HG03064 (cell line): ENCODE measurements around the gene FKBP14.
"Not testable (repeated sequence)": the region's sequence is repeated elsewhere in the genome, so short reads cannot be mapped to it uniquely, and the experiment has no call there.

Source experiments
- ATAC-seq: cut with Tn5 transposase; IDR thresholded peaks from one replicate; pipeline ENCODE4 v1.9.1; 2021; ENCODE audit warnings: low read depth; ENCODE audit not compliant: unreplicated experiment

Gene FKBP14, protein sequence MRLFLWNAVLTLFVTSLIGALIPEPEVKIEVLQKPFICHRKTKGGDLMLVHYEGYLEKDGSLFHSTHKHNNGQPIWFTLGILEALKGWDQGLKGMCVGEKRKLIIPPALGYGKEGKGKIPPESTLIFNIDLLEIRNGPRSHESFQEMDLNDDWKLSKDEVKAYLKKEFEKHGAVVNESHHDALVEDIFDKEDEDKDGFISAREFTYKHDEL

DNA sequence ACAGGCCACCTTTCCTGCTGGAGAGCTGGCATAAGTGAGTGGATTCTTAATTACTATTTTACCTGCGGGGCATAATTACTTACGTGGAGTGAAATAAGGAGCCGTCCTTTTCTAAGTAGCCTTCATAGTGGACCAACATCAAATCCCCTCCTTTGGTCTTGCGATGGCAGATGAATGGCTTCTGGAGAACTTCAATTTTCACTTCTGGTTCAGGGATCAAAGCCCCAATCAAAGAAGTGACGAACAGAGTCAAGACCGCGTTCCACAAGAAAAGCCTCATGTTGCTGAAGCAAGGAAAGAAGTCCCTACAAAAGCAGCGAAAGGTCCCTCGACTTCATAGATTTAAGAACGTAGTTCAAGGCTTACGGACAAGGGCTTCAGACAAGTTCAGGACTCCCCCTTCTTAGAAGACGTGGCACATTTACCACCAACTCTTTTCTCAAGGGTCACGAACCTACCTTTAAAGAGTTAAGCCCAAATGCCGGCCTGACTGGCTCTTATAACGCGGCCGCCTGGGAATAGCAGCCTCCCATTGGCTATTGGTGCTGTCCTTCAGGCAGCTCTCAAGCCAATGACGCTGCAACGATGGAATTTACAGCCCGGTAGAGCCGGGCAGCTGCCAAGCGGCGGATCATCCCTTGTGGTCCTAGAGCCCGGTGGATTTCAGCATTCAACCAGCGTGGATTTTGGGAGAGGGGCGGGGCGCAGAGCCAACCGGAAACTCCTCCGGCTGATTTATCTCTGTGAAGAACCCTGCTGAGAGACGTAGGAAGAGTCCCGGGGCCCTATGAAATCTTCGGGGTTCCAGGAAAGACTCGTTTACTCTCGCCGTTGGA is at the start of gene FKBP14:
FKBP14 (minus strand) TSS at position 474 of the 836 bp plus-strand sequence; CDS start at position 280, 194 bp downstream.
- ATAC-seq = peak; percentile 66

DNA sequence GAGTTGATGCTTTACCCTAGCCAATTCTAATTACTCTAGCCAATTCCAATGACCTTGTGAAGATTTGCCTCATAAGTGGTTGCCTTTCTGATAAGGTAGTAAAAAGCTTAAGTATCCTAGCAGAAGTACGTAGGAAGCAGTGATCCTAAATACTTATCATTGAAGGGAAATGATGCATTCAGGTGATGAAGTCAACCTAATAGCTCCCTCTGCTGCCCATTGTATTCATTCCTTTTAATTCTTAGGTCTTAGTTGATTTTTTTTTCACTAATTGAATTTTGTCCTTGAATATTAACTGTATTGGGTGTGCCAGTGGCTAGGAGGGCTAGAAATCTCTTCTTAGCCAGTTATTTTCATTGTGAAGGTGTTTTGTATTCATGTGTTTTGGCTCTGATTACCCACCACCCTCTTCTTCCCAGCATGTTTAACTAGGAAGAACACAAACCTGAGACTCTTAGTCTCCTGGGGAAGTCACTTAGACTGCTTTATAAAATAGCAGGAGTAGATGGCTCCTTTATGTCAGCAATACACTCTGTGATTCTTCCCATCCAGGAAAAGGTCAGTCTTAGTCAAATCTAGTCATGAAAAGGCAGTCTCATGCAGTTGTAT is 48.0 kb upstream of the FKBP14 start:
- no peak for ATAC-seq

DNA sequence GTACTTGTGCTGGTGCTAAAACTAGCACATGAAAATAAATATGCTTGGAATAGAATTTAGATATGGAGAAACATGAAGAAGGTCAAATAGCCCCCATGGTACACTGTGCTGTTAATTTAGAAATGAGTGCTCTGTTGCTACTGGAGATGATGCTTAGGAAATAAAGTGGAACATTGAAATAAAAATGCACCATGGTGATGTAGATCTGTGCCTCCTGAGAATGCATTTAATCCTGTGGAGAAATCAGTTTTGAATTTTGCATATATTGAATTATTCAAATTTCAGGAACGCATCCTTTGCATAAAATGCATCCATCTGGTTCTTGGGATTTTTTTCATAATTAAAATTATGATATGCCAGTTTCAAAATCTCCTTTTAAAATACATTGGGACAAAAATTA is 46.2 kb upstream of the FKBP14 start:
- no peak for ATAC-seq

DNA sequence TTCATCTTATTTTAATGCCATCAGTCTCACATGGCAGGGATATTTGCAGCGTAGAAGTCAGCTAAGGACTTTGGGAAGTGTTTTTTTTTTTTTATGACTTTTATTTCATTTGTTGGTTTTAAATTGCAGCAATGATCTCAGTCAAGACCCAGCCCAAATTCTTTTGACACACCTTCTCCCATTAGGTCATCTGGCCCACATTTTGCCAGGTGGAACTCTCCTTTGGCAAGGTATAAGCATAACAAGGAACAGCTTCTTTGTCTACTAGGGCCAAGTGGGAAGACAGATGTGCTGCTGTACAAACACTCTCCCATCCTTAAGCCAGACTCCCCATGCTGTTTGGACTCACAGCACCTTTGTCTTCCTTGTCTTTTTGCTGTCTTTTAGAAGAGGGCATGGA is 43.5 kb upstream of the FKBP14 start:
- no peak for ATAC-seq

DNA sequence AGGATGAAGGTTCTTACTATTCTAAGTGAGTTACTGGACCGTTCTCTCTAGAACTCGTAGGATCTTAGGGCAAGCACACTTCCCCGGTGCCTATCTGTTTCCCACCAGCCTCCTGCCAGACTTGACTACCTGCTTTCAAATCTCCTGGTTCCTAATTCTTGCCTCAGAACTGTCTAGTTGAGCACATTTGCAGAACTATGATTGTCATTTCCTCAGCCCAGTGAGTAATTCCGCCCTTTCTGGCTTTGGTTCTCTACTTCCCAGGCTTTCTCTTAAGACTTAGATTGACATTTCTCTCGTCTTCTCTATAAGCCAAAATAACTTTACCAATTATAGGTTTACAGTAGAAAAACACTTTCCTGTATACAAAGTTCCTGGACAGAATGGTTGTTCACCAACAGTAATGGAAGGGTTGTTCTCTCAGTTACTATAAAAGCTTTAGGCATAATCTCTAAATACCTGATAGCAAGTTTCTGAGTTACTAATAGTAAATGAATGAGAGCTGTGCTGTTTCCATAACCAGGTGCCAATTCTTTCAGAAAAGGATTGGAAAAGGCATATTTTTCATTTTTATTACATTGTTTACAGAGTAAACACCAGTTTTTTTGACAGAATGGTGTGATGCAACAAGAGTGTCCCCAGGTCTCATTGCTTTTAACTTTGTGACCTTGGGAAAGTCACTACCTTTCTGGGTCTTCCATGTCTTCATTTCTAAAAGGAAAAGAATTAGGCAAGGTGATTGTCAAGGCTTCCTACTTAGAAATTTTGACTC is 42.8 kb upstream of the FKBP14 start:
- ATAC-seq = no peak

DNA sequence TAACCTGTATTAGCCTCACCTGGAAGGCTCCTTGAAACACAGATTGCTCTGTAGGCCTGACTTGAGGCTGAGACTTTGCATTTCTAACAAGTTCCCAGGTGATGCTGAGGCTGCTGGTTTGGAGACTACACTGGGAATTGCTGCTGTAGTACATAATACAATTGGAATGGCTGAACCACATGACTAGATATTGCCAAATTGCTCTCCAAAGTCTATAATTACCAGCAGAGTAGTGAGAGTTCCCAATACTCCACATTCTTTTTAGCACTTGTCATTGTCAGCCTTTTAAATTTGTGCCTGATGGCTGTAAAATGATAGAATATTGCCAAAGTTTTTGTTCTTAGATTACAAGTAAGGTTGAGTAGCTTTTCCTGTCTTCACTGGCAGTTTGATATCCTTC is 41.6 kb upstream of the FKBP14 start:
- no peak for ATAC-seq

DNA sequence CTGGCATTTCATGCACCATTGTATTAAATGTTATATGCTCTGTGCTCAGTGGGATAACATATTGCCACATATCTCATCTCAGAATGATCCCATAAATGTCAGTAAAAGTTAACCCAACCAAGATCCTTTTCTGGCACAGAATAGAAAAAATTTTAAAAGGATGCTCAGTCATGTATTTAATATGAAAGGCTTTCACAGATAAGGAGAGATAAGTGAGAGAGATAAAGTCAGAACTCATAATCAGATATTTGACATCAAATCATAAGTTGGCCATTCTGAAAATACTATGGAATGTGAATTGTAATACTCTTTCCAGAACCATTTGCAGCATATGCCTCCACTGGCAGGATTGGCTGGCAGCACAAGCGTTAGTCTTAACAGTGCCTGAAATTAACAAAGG is 40.2 kb upstream of the FKBP14 start:
- ATAC-seq = no peak

DNA sequence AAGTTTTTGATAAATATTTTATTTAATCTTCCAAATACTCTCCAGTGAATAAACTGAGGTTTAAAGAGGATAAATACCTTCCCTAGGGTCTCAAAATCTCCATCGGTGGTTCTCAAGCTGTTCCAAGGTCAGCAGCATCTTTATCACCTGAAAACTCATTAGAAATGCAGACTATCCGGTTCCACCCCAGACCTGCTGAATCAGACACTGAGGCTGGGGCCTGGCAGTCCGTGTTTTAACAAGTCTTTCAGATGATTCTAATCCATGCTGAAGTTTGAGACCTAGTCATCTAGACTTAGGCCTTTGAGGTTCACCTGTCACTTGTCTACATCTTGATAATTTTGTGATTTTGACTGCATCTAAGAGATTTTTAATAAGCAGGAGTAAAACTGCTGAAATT is 39.2 kb upstream of the FKBP14 start:
- no peak for ATAC-seq

DNA sequence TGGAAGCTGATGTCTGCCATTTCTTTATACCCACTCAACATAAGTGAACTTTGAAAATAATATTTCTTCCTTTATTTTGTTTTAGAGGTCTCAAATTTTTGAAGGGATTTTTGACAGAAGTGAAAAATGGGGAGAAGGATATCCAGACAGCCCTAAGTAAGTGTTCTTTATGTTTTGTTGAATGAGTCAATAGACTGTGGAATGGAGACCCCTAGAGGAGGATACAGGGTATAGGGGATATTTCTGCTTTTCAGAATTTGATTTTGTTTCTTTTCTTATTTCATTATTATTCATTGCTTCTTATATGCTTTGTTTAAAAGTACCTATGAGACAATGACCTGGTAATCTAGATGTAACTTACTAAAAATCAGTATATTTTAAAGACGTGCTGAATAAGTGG is 36.1 kb upstream of the FKBP14 start:
- no peak for ATAC-seq

DNA sequence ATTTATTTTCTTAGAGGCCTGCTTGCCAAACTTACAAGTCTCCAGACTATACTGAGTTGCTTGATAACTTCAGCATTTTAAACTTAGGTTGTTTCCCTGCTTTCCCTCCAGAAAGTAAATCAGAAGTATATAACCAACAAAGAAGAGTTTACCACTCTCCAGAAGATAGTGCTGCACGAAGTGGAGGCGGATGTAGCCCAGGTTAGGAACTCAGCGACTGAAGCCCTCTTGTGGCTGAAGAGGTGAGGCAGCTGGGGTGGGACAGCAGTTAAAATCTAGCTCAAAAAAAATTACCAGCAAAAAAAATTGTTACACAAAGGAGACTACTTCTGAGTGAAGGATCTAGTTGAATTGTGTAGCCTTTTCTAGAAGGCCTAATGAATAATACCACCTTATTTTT is 35.3 kb upstream of the FKBP14 start:
- ATAC-seq = not testable (repeated sequence)

DNA sequence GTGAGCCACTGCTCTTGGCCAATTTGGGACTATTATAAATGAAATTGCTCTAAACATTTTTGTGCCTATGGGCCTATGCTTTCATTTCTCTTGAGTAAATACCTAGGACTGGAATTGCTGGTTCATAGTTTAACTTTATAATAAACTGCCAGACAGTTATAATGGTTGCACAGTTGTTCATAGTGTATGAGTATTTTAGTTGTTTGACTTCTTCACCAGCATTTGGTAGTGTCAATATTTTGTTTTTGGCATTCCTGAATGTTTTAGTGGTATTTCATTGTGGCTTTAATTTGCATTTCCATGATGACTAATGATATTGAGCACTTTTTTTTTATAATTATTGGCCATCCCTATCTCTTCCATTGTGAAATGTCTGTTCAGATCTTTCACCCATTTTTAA is 31.2 kb upstream of the FKBP14 start:
- ATAC-seq = no peak

DNA sequence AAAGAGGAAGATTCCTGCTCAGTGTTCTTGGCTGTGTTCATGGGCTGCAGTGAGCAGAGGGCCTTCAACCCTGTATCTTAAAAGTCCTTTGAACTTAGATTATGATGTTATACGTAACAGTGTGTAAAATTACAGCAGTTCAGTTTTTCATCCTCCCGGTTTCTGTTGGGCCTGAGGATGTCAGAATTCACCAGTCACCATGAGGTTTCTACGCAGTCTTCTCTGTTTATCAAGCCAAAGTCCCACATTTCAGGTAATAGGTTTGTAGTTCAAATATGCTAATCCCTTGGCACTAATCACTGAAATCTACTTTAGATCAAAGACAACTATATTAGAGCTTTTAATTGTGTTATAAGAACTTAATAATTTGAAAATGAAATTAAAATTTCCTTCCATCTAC is 26.6 kb upstream of the FKBP14 start:
- no peak for ATAC-seq

DNA sequence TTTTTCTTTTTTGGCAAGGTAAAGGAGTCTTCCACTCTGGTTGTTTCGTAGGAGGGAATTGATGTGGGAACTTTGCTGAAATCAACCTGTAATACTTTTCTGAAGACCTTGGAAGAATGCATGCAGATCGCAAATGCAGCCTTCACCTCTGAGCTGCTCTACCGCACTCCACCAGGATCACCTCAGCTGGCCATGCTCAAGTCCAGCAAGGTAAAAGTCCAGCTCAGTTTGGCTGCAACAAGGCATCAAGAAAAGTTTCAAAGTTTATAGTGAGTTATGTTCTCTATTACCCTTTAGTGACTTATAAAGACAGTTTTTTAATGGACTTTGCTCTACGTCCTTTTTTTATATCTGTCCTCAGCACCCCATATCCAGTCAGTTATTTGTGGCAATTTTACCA is 22.7 kb upstream of the FKBP14 start:
- no peak for ATAC-seq

DNA sequence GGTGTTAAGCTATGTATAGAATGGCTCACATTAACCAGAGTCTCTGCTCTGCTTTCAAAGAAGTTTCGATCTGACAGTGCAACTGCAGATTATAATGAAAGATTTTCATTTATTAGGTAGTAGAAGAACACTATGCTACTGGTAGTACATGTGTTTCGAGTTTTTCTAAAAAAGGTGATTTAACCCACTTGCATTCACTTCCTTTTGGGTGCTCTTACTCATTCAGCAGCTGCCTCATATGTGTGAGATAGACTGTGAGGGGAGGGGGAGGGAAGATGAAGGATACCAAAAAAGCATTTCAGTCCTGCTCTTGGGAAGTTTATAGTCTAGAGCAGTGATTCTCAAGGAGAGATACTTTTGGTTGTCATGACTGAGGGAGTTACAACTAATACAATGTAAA is 22.1 kb upstream of the FKBP14 start:
- no peak for ATAC-seq

DNA sequence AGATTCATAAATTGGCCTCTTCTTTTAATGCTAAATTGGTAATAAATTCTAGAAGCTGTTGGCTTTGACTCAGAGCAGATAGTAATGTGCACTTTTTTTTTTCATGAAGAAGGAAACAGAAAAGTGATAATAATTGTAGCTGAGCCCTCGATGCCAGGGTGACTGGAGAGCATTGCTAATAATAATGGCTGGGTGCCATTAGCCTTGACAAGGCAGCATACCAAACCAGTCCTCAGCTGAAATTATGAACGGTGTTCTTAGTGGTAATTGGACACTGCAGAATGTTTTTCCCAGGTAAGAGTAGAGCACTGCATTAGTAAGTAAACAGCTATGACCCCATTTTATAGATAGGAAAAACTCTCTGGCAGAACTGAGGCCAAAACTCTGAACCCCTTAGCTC is 20.6 kb upstream of the FKBP14 start:
- no peak for ATAC-seq

DNA sequence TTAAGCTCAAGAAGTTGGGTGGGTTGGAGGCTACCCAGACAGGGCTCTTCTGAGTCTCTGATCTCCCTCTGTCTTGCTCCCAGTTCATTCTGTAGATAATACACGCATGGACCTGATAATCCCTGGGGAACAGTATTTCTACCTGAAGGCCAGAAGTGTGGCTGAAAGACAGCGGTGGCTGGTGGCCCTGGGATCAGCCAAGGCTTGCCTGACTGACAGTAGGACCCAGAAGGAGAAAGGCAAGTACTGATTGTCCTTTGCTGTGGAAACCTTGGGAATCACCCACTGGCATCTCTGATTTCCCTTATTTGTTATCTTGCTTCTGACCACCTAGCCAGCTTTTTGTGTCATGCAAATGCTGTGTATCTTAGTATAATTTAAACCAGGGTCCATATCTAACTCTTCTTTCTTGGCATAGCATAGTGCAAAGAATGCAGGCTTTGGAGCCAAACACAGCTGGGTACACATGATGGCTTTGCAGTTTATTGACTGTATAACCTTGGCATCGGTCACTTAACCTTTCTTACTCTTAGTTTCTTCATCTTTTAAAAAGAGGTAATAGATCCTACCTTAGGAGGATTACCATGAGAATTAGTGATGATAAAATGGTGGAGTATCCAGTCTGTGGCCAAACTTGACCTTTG is 19.7 kb upstream of the FKBP14 start:
- ATAC-seq = no peak

DNA sequence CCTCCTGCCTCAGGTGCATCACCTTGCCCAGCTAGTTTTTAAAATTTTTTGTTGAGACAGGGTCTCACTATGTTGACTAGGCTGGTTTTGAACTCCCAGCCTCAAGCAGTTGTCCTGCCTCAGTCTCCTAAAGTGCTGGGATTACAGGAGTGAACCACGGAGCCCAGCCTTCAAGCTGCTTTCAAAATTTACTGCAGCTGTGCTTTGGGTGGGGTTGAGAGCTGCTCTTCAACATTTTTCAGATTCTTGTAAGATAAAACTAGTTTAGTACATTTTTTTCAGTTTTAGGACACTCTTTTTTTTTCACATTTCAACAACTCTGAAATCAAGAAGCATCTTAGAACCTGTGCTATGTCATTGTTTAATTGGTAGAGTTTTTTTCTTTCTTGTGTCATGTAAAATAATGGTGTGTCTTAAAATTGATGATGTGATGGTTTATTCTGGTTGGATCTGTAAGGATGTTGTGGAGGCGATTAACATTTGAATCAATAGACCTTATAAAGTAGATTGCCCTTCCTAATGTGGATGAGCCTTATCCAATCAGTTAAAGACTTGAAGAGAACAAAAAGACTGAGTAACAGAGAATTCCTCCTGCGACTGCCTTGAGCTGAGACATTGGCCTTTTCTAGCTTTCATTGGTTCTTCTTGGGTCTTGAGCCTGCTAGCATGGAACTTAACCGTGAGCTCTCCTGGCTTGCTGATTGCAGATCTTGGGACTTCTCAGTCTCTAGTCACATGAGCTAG is 15.2 kb upstream of the FKBP14 start:
- no peak for ATAC-seq

DNA sequence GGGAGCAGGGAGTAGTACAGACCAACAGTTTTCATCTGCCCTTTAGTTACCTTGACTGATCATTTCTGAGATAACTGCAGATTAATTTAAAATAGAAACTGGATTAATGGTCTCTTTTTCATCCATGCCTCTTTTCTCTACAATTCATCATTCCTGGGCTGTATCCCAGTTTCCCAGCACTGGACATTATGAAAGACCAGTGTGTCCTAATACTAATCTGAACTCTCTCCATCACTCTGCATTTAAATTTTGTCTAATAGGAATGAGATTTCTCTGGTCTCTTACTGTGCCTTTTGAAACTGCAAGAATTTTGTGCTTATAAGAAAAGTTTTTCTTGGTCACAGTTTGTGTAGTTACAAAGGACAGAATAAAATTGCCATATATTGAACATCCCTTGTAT is 14.4 kb upstream of the FKBP14 start:
- no peak for ATAC-seq

DNA sequence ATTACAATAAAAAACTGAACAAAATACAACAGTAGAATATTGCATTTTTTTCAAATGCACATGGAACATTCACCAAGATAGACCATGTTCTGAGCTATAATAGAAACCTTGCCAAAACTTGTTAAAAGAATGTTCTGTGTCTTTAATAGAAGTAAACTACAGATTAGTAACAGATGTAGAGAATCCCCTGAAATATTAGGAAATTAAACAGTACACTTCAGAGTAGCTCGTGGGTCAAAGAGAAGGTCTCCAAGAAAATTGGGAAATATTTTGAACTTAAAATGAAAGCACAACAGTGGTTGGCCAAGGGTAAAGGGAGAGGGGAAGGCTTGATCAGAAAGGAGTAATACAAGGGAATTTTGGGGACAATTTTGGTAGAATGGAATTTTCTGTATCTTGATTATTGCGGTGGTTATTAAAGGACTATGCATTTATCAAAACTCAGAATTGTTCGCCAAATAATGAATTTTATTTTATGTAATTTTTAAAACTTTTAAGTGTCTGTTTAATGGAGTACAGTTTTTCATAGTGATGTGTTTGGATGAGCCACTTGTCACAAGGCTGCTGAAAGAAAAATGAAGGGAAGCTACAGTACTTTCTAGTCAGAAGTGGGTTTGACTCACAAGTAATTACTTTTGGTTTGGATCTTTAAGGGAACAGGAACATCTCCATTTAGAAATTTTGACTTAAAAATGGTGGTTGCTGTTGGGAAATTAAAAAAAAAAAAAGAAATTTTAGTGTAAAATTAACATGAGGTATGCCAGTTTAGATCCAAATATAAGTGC is 11.9 kb upstream of the FKBP14 start:
- ATAC-seq = no peak
